Measurements from ENCODE around the gene AP3M1. TPM values are rescaled to one million over a fixed set of nuclear protein-coding genes. Genes with fewer than 3 reads are reported as not detected.
"Not testable (repeated sequence)": the region's sequence is repeated elsewhere in the genome, so short reads cannot be mapped to it uniquely, and the experiment has no call there.

Gene AP3M1, protein sequence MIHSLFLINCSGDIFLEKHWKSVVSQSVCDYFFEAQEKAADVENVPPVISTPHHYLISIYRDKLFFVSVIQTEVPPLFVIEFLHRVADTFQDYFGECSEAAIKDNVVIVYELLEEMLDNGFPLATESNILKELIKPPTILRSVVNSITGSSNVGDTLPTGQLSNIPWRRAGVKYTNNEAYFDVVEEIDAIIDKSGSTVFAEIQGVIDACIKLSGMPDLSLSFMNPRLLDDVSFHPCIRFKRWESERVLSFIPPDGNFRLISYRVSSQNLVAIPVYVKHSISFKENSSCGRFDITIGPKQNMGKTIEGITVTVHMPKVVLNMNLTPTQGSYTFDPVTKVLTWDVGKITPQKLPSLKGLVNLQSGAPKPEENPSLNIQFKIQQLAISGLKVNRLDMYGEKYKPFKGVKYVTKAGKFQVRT
- total RNA-seq, result 10 to 100 TPM; 29.7 to 39.7 TPM

DNA sequence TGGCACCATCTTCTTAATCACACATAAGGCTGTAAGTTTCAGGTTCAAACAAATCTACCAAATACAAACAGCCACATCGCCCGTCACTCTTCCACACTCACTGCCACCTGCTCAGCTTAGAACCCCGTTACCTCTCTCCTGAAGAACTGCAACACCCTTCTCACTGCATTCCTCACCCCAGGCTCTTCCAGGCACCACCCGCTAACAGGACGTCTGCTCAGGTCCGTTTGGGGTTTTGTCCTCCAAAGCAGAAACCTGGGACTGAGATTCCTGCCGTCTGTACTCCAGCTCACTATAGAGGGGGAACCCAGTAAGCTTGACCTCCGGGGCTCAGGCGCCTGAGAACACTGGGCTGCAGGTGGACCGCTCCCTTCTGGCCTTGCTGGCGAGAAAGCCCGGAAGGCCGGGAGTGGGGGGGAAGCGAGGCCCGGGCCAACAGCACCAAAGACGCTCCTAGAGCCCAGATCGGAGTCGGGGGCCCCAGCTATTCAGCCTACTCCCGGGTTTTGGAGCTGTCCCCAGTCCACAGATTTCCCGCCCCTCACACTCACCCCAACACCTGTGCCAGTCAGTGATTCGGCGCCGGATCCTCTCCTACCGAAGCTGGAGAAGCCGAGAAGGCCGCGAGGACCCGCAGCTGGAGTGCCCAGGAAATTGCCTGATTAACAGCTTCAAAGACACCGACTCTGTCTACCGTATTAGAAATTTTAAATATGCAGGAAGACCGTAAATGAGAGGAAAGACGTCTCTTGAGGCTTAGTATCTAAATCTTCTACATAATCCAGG, at the start of gene AP3M1:
Gene AP3M1, minus strand, starts transcription at position 625 of the 786 bp plus-strand sequence. CDS start 12,449 bp downstream, outside the sequence.
- Mint-ChIP-seq H3K9me3 (no peaks in the 10 kb centered on the region), H3K36me3 (no peaks in the 10 kb centered on the region), H3K27ac (peak within 1 kb of the TSS in 1 of 2 donors; percentile 79)
- DNase-seq (ENCODE audit: low spot score in 2 of 2) (peak; percentile 75 to 78), ATAC-seq (peak; percentile 58 to 73)

GRCh38 chr10:74199315-74199714, 48.7 kb upstream of the AP3M1 start:
- ATAC-seq (no peak), DNase-seq (ENCODE audit: low spot score in 2 of 2) (no peak)
- H3K27ac Mint-ChIP-seq, result no peak overlapping the region
- peaks cover 0 to 14% of the 10 kb centered on the region in 2 donors for H3K36me3 Mint-ChIP-seq
- H3K9me3 Mint-ChIP-seq, result no peaks in the 10 kb centered on the region

DNA sequence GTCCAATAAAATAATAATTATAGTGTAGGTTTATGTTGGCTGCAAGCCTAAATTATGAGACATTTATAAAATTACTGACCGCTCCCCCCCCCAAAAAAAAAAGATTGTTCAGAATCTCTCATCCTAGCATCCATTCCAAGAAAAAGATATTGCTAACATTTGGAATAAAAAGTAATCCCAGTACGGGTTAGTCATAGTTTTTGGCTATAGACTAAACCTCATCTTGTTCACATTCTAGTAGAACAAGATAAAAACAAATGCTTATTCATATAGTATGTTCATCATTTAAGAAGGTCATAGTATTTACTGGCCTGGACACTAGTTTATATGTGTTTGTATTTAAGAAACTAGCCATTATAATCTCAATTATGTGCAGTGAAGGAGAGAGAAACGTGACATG, 44.4 kb upstream of the AP3M1 start:
- Mint-ChIP-seq H3K27ac (no peak overlapping the region), H3K36me3 (peaks cover 0 to 13% of the 10 kb centered on the region in 2 donors), H3K9me3 (no peaks in the 10 kb centered on the region)
- no peak for ATAC-seq
- no peak for DNase-seq (ENCODE audit: low spot score in 2 of 2)

DNA sequence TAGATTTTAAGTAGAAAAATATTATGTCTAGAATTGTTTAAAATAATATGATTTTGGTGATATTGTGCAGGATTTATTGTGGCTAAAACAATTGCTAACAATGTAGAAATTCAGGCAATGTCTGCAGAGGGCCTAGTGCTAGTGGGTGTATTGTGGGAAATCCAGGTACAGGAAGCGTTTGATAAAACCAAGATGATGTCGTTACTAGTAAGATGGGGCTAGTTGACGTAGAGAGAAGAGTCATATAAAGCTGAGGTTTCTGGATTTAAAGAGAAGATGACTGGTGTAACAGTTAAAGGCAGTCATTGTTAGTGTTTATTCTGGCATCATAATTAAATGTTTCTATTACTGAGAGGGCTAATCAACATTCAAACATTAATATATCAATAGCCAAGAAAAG, 43.9 kb upstream of the AP3M1 start:
- ATAC-seq (peak; percentile 75 to 76), DNase-seq (ENCODE audit: low spot score in 2 of 2) (no peak)
- peak overlapping the region in 1 of 2 donors; percentile 22 for H3K27ac Mint-ChIP-seq
- H3K36me3 Mint-ChIP-seq, result peaks cover 0 to 13% of the 10 kb centered on the region in 2 donors
- no peaks in the 10 kb centered on the region for H3K9me3 Mint-ChIP-seq

GRCh38 chr10:74190494-74190893, 39.9 kb upstream of the AP3M1 start:
- ATAC-seq (no peak), DNase-seq (ENCODE audit: low spot score in 2 of 2) (no peak)
- Mint-ChIP-seq H3K36me3 (peaks cover 0 to 13% of the 10 kb centered on the region in 2 donors), H3K9me3 (no peaks in the 10 kb centered on the region), H3K27ac (peak overlapping the region; percentile 91 to 93)

- peak overlapping the region; percentile 91 to 93 for H3K27ac Mint-ChIP-seq
- peak in 1 of 2 donors; percentile 31 for DNase-seq (ENCODE audit: low spot score in 2 of 2)
- ATAC-seq, result peak; percentile 75 to 90
- no peaks in the 10 kb centered on the region for H3K9me3 Mint-ChIP-seq
- peaks cover 2 to 15% of the 10 kb centered on the region in 2 donors for H3K36me3 Mint-ChIP-seq
Measured at GRCh38 chr10:74189999-74190421, 39.4 kb upstream of the AP3M1 start.

GRCh38 chr10:74188617-74189016, 38.0 kb upstream of the AP3M1 start:
- peak overlapping the region in 1 of 2 donors; percentile 9 for H3K27ac Mint-ChIP-seq
- H3K36me3 Mint-ChIP-seq; ATAC-seq; H3K9me3 Mint-ChIP-seq; DNase-seq (ENCODE audit: low spot score in 2 of 2): not testable (repeated sequence)

DNA sequence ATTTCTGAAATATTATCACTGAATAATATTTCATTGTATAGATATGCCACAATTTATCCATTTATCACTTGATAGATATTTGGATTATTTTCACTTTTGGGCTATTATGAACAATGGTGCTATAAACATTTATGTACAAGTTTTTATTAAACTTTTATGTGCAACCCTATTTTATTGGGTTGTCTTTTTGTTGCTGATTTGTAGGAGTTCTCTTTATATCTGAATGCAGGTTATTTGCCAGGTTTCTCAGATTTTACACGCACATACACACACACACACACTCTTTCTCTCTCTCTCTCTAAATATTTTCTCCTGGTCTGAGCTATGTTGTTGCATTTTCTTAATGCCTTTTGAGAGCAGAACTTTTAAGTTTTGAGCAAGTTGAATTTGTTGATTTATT, 36.6 kb upstream of the AP3M1 start:
- Mint-ChIP-seq H3K36me3 (peaks cover 5 to 7% of the 10 kb centered on the region in 2 donors), H3K27ac (peak overlapping the region in 1 of 2 donors; percentile 70), H3K9me3 (no peaks in the 10 kb centered on the region)
- no peak for DNase-seq (ENCODE audit: low spot score in 2 of 2)
- no peak for ATAC-seq

DNA sequence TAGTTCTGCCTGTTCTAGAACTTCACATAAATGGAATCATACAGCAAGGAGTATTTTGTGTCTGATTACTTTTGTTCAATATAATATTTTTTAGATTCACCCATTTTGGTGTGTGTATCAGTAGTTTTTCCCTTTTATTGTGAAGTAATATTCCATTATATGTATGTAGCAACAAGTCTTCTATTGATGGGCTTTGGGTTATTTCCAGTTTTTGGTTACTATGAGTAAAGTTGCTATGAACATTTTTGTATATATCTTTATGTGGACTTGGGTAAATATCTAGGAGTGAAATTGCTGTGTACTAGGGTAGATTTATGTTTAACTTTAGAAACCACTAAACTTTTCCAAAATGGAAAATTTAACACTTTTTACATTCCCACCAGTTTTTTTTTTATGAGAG, 36.0 kb upstream of the AP3M1 start:
- no peak for ATAC-seq
- Mint-ChIP-seq H3K36me3 (peaks cover 5 to 7% of the 10 kb centered on the region in 2 donors), H3K27ac (no peak overlapping the region), H3K9me3 (no peaks in the 10 kb centered on the region)
- DNase-seq (ENCODE audit: low spot score in 2 of 2), result no peak

DNA sequence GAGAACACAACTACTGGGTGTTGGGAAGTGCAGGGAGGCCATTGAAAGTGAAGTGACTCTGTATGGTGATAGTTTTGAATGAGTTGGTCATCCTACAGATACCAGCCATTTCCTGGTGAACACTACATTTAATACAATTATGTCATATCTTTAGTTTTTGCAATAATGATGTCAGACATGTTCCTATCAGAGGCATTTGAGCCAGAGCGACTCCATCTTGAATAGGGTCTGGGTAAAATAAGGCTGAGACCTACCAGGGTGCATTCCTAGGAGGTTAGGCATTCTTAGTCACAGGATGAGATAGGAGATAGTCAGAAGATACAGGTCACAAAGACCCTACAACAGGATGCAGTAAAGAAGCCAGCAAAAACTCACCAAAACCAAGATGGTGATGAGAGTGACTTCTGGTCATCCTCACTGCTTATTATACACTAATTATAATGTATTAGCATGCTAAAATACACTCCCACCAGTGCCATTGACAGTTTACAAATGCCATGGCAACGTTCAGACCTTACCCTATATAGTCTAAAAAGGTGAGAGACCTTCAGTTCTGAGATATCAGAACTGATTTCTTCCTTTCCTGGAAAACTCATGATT, 28.6 kb upstream of the AP3M1 start:
- Mint-ChIP-seq H3K27ac (peak overlapping the region; percentile 10 to 67), H3K9me3 (no peaks in the 10 kb centered on the region), H3K36me3 (peaks cover 0 to 12% of the 10 kb centered on the region in 2 donors)
- ATAC-seq, result no peak
- DNase-seq (ENCODE audit: low spot score in 2 of 2), result no peak

DNA sequence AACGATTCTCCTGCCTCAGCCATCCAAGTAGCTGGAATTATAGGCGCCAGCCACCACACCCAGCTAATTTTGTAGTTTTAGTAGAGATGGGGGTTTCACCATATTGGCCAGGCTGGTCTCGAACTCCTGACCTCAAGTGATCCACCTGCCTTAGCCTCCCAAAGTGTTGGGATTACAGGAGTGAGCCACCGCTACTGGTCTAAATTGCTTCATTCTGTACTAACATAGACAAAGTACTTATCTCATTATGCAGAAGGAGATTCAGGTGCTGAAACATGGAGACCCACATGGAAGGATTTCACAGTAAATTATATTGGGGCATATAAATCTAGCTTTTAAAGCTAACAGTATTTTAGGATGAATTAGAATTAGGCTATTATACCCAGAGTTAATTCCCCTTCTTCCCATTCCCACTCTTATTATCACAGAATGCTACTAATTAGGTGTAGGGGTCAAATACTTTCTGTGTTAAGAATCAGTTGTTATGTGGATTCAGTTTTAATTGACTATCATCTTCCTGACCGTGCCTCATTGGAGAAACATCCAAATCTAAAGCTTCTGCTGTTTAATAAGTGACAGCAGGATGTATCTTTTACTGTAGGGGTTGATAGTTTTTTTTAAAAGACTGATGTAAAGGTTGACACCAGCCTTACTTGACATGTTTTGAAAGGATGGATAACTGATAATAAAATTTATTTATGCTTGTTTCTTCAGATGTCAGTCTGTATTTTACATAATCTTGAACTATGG, 27.6 kb upstream of the AP3M1 start:
- DNase-seq (ENCODE audit: low spot score in 2 of 2) (no peak), ATAC-seq (no peak)
- Mint-ChIP-seq H3K27ac (peak overlapping the region in 1 of 2 donors; percentile 10), H3K9me3 (no peaks in the 10 kb centered on the region), H3K36me3 (peaks cover 0 to 12% of the 10 kb centered on the region in 2 donors)

- Mint-ChIP-seq H3K36me3 (peaks cover 0 to 12% of the 10 kb centered on the region in 2 donors), H3K9me3 (no peaks in the 10 kb centered on the region), H3K27ac (peak overlapping the region; percentile 96 to 99)
- DNase-seq (ENCODE audit: low spot score in 2 of 2) (peak; percentile 38 to 64), ATAC-seq (peak in 1 of 2 donors; percentile 30)
Measured at GRCh38 chr10:74177140-74177677, 26.6 kb upstream of the AP3M1 start.

GRCh38 chr10:74176380-74177139, 25.9 kb upstream of the AP3M1 start:
- ATAC-seq (peak; percentile 92 to 96), DNase-seq (ENCODE audit: low spot score in 2 of 2) (peak; percentile 93 to 96)
- peak overlapping the region; percentile 96 to 99 for H3K27ac Mint-ChIP-seq
- no peaks in the 10 kb centered on the region for H3K9me3 Mint-ChIP-seq
- peaks cover 0 to 12% of the 10 kb centered on the region in 2 donors for H3K36me3 Mint-ChIP-seq

DNA sequence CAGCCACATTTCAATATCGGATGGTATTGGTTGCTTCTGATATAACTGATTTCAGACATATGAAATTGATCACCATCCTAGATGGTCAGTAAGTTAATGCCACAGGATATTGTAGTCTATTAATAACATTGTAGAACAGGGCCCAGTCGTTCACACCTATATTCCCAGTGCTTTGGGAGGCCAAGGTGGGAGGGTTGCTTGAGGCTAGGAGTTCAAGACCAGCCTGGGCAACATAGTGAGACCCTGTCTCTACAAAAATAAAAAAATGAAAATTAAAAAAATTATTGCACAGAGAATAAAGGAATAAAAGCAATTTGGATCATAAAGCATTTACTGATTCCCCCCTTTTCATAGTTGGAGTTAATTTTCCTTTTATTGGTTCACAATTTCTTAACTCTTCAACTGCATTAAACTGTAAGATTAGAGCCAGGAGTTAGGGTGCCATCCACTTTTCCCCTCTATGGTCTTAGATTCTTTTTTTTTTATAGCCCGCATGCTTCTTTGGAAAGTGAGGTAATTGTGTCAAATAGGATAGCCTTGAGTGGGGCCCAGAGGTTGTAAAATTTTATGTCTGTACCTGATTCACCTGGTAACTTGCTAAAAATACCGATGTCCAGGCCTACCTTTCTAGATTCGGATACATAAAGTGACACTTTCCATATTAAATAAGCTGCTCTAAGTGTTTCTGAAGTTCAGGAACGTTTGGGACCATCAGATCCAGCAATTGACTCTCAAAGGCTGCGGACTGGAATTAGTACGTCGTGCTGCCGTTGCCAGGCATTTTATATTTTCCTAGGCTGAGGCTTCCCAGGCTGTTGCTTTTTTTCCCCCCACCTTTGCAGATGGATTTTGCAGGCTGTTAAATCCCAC, 25.1 kb upstream of the AP3M1 start:
- DNase-seq (ENCODE audit: low spot score in 2 of 2), result no peak
- Mint-ChIP-seq H3K9me3 (no peaks in the 10 kb centered on the region), H3K36me3 (peaks cover 0 to 12% of the 10 kb centered on the region in 2 donors), H3K27ac (peak overlapping the region; percentile 96 to 99)
- no peak for ATAC-seq
